ENCODE measurements around the gene BPIFA1.

DNA sequence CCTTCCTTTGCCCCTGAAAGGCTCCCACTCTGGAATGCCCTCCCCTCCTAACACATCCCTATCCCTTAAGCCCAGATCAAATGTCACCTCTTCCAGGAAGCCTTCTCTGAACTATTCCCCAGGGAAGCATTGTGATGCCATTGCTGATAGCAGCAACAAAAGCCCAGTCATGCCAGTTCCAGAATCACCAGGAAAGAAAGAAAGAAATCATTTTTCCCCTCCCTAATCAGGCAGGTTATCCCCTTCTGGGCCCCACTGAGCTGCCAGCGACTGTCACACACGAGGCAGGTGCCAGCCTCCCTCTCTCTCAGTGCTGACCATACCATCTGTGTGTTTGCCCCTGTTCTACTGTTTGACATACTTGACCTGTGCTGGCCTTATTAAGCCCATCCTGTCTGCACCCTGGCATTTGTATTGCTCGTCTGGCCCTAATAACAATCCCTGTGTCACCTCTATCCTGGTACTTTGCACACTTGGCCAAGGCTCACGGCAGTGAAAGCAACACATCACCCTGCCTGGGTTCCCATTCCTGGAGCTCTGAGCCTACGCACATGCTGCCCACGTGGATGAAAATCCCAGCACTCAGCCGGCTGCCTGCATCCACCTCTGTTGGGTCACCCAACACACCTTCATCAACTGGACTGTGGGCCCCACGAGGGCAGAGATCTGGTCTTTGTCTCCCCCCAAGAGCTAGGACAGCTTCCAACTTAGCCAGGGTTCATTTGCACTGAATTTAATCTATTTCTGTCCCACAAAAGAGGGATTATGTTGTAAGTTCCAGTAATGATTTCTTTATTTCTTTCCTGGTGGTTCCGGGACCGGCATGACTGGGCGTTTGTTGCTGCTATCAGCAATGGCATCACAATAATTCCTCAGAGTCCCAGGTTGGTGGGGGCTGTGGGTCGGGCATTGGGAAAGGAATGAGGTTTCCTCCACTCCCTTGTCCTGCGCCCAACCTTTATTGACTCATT lies 42.0 kb downstream of the BPIFA1 start:
- TF ChIP-seq YY1 (IDR thresholded peaks at IDR 0.05; ENCODE audit: insufficient read depth, insufficient read length) (no peak), ZNF274 (IDR thresholded peaks at IDR 0.05; ENCODE audit: low read depth, low read length) (no peak), SUZ12 (IDR thresholded peaks at IDR 0.05; ENCODE audit: extremely low read depth, insufficient read depth, insufficient read length) (no peak)

Data from NT2/D1 (cell line).